PC-9 (cell line): Measurements from ENCODE around the gene CRYZL1. TPM values are rescaled to one million over a fixed set of nuclear protein-coding genes. Genes with fewer than 3 reads are reported as not detected.
A peak's percentile ranks its signal among the peaks of the same experiment; 100 is the strongest.

Experiments
- BruUV-seq: library from RNA; stranded (reverse); fragments of 400-500 nt; replicated peaks from 2 replicates; lab custom pipeline; 2021; lab: Mats Ljungman, UMichigan
- CTCF ChIA-PET: fragments of 300-600 bp; sonication (Branson Sonifier 250); formaldehyde crosslinking; loops from one replicate; lab custom pipeline; 2022; ENCODE audit warnings: antibody characterized with exemption; lab: Charles Lee
- POLR2A ChIA-PET: fragments of 300-600 bp; sonication (Branson Sonifier 250); formaldehyde crosslinking; loops from one replicate; lab custom pipeline; 2022; ENCODE audit warnings: antibody characterized with exemption; ENCODE audit not compliant: unreplicated experiment; lab: Charles Lee
- DNase-seq, 2 experiments: peaks; one replicate each; pipeline versions ENCODE4 v3.0.0 to v3.0.0-alpha.2; 2015 to 2022; ENCODE audit warnings: mixed read lengths in 1 of 2
- H2AFZ ChIP-seq: fragments of 200-600 bp; sonication (generic); 2 replicates; pipeline ENCODE4 v1.8.1; 2017; ENCODE audit warnings: antibody characterized with exemption
- H3F3A ChIP-seq: fragments of 200-600 bp; sonication (generic); 2 replicates; pipeline ENCODE4 v1.8.1; 2017; ENCODE audit warnings: antibody characterized with exemption, mild to moderate bottlenecking, low read depth; ENCODE audit not compliant: insufficient read depth
- H3K27ac ChIP-seq: fragments of 200-600 bp; sonication (generic); 2 replicates; pipeline ENCODE4 v1.6.1; 2016; ENCODE audit warnings: mixed run types
- H3K27me3 ChIP-seq: fragments of 200-600 bp; sonication (generic); 2 replicates; pipeline ENCODE4 v1.6.1; 2016; ENCODE audit warnings: low read depth, mixed run types; ENCODE audit not compliant: insufficient read depth
- H3K36me3 ChIP-seq: fragments of 200-600 bp; sonication (generic); 2 replicates; pipeline ENCODE4 v1.6.1; 2016; ENCODE audit warnings: low read depth, mixed run types
- H3K4me1 ChIP-seq: fragments of 200-600 bp; sonication (generic); replicated peaks from 2 replicates; pipeline ENCODE4 v1.6.1; 2016; ENCODE audit warnings: mixed run types; ENCODE audit not compliant: insufficient read depth
- H3K4me2 ChIP-seq: fragments of 200-600 bp; sonication (generic); 2 replicates; pipeline ENCODE4 v1.6.1; 2017; ENCODE audit warnings: mixed run types
- H3K4me3 ChIP-seq: fragments of 200-600 bp; sonication (generic); 2 replicates; pipeline ENCODE4 v1.6.1; 2016; ENCODE audit warnings: mixed run types
- H3K79me2 ChIP-seq: fragments of 200-600 bp; sonication (generic); 2 replicates; pipeline ENCODE4 v1.6.1; 2017; ENCODE audit warnings: low read depth, mixed run types
- H3K9me2 ChIP-seq: fragments of 200-600 bp; sonication (generic); 2 replicates; pipeline ENCODE4 v1.8.1; 2017; ENCODE audit warnings: mild to moderate bottlenecking; ENCODE audit not compliant: insufficient read depth
- H3K9me3 ChIP-seq: fragments of 200-600 bp; sonication (generic); 2 replicates; pipeline ENCODE4 v1.8.1; 2016; ENCODE audit warnings: low read depth; ENCODE audit not compliant: insufficient read depth
- H4K20me1 ChIP-seq: fragments of 200-600 bp; sonication (generic); 2 replicates; pipeline ENCODE4 v1.8.1; 2017; ENCODE audit not compliant: insufficient read depth
- EZH2 ChIP-seq: fragments of 200-600 bp; sonication (generic); IDR thresholded peaks from 2 replicates; pipeline ENCODE4 v1.8.0; 2017; ENCODE audit warnings: antibody characterized with exemption, low read depth
- intact Hi-C: fragments of 100-400 bp; cut with micrococcal nuclease; formaldehyde crosslinking; loops from one replicate; pipeline ENCODE4 v1.10.0; 2022; ENCODE audit not compliant: unreplicated experiment
- total RNA-seq: library from RNA; stranded (reverse); gene quantifications from 2 replicates; pipeline ENCODE4 v1.2.3, GENCODE V29; 2021
- TF ChIP-seq, protein P1 (sequence below): fragments of 200-600 bp; sonication (generic); conservative IDR thresholded peaks from 2 replicates; pipeline ENCODE4 v1.6.1; 2017; ENCODE audit warnings: mixed run types, antibody characterized with exemption, mild to moderate bottlenecking, moderate library complexity

CRYZL1 gene
- total RNA-seq, 1 experiment from 2014 or later, result 22.4 TPM

DNA sequence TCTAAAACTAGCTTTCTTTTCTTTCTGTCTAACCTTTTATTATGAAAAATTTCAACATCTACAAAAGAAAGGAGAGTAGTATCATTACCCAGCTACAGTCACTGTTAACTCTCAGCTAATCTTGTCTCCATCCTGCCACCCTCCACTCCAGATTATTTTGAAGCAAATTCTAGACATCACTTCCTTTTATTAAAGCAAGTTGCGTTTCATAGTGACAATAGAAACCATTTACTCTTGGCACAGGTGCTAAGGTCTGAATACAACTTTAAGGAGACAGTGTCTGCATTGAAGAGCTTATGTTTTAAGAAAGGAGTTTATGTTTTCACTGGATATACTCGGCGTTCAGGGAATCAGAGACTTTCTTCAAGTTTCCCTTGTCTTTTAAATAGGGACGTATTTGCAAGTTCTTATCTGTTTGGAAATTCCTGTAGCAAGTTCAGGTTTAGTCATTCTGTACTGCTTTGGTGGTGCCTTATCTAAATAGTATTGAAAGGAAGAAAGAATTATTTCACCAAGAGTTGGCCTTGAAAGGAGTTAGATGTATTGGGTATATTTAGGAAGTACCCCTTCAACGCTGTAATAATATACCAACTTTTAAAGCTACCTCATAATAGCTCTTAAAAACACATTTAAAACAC lies 43.5 kb upstream of the CRYZL1 start:
- no peak for DNase-seq
- H4K20me1 ChIP-seq, result no peaks in the 10 kb centered on the region
- H3K9me3 ChIP-seq, result no peaks in the 10 kb centered on the region
- H3K27me3 ChIP-seq, result no peaks in the 10 kb centered on the region
- peaks cover 53% of the 10 kb centered on the region for H3K4me1 ChIP-seq
- H2AFZ ChIP-seq, result no peak overlapping the region
- H3K4me2 ChIP-seq, result peak overlapping the region; percentile 34
- ChIA-PET CTCF (no interaction called here), POLR2A (interaction anchor here (0.5 kb wide), 1 partner anchor 74 kb away, joined by 3 read pairs; no protein-coding TSS in a partner anchor)
- H3K79me2 ChIP-seq, result peaks cover 58% of the 10 kb centered on the region
- no peak for TF ChIP-seq EZH2
- TF ChIP-seq, protein P1, sequence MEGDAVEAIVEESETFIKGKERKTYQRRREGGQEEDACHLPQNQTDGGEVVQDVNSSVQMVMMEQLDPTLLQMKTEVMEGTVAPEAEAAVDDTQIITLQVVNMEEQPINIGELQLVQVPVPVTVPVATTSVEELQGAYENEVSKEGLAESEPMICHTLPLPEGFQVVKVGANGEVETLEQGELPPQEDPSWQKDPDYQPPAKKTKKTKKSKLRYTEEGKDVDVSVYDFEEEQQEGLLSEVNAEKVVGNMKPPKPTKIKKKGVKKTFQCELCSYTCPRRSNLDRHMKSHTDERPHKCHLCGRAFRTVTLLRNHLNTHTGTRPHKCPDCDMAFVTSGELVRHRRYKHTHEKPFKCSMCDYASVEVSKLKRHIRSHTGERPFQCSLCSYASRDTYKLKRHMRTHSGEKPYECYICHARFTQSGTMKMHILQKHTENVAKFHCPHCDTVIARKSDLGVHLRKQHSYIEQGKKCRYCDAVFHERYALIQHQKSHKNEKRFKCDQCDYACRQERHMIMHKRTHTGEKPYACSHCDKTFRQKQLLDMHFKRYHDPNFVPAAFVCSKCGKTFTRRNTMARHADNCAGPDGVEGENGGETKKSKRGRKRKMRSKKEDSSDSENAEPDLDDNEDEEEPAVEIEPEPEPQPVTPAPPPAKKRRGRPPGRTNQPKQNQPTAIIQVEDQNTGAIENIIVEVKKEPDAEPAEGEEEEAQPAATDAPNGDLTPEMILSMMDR, result no peak
- H3K4me3 ChIP-seq, result no peak overlapping the region
- intact Hi-C loops, result no loop called here
- BruUV-seq, result no TSS peak
- no peaks in the 10 kb centered on the region for H3K36me3 ChIP-seq
- no peaks in the 10 kb centered on the region for H3K9me2 ChIP-seq
- peak overlapping the region; percentile 85 for H3K27ac ChIP-seq
- peaks cover 24% of the 10 kb centered on the region for H3F3A ChIP-seq

DNA sequence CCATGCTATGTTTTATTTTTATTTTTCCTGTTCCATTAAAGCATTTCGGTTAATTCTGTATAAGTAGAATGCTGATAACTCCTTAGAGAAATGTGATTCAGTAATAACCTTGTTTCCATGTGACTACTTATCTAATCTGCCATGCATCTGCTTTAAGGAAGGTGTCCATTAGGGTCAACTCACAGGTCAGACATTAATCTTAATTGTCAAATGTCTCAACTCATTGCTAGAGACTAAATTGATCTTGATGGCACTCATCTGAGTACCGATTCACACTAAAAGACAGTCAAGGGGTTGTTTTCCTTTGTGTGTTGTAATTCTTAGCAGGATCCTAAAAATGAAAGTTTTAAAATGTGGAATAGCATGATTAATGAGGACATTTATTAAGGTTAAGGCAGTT lies 42.5 kb upstream of the CRYZL1 start:
- no peaks in the 10 kb centered on the region for H4K20me1 ChIP-seq
- no TSS peak for BruUV-seq
- H3K4me2 ChIP-seq, result peak overlapping the region; percentile 66
- peaks cover 58% of the 10 kb centered on the region for H3K79me2 ChIP-seq
- no peak overlapping the region for H2AFZ ChIP-seq
- POLR2A ChIA-PET, result no interaction called here
- H3F3A ChIP-seq, result peaks cover 24% of the 10 kb centered on the region
- CTCF ChIA-PET, result no interaction called here
- peak overlapping the region; percentile 85 for H3K27ac ChIP-seq
- peaks cover 56% of the 10 kb centered on the region for H3K4me1 ChIP-seq
- no peaks in the 10 kb centered on the region for H3K27me3 ChIP-seq
- intact Hi-C loops, result no loop called here
- DNase-seq, result no peak
- H3K36me3 ChIP-seq, result no peaks in the 10 kb centered on the region
- H3K9me2 ChIP-seq, result no peaks in the 10 kb centered on the region
- TF ChIP-seq, protein P1, result no peak
- no peak for TF ChIP-seq EZH2
- H3K9me3 ChIP-seq, result no peaks in the 10 kb centered on the region
- no peak overlapping the region for H3K4me3 ChIP-seq

DNA sequence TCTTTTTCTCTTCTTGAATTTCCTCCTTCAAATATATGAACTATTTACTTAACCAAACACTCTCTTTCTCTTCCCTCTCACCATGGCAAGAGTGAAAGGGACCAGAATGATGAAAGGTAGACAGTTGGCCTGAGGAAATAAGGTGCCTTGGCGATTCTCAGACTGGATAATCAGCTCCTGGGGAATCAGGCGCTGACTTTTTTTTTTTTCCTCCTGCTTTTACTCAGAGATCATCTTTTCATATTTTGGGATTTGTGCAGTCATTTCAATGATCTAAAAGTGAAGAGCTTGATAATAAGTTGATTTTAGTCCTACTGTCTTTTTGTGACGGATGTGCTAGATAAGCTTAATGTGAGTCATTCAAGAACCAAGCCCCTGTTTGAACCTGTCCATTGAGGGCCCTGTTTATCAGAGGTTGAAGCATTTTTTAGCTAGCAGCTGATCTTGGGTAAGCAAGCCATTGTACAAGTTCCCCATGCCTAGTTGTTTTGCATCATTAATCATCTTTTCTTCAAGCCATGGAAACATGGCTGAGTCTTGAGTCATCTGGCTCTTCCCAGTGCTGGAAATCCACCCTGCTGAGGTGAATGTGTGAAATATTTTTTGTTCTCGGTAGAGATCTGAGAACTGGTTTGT lies 41.6 kb upstream of the CRYZL1 start:
- peaks cover 64% of the 10 kb centered on the region for H3K4me1 ChIP-seq
- H3K27me3 ChIP-seq, result no peaks in the 10 kb centered on the region
- H3K27ac ChIP-seq, result peak overlapping the region; percentile 85
- DNase-seq, result peak; percentile 61 to 96
- peak overlapping the region; percentile 66 for H3K4me2 ChIP-seq
- no peaks in the 10 kb centered on the region for H4K20me1 ChIP-seq
- no TSS peak for BruUV-seq
- peaks cover 50% of the 10 kb centered on the region for H3K79me2 ChIP-seq
- peaks cover 24% of the 10 kb centered on the region for H3F3A ChIP-seq
- intact Hi-C loops, result loop anchor here (1.0 kb wide), 3 partner anchors 28 to 78 kb away; partner anchors contain the start of gene ITSN1
- H3K9me3 ChIP-seq, result no peaks in the 10 kb centered on the region
- 0 out of 2 replicates have a peak overlapping the region, but pooled peaks have one; percentile 15 for H2AFZ ChIP-seq
- CTCF ChIA-PET, result interaction anchor here (0.6 kb wide), 1 partner anchor 21 kb away, joined by 3 read pairs; no protein-coding TSS in a partner anchor
- H3K9me2 ChIP-seq, result no peaks in the 10 kb centered on the region
- peak overlapping the region; percentile 14; the same call in 1 of the 2 replicates for H3K4me3 ChIP-seq
- POLR2A ChIA-PET, result interaction anchor here (0.5 to 0.7 kb wide), 4 partner anchors 28 to 1740 kb away, joined by 5 to 11 read pairs (median 6); partner anchors contain the start of gene DONSON
- H3K36me3 ChIP-seq, result no peaks in the 10 kb centered on the region
- TF ChIP-seq, protein P1, result no peak
- TF ChIP-seq EZH2, result no peak
